ENCODE results near the gene INSYN1.

INSYN1 gene

DNA sequence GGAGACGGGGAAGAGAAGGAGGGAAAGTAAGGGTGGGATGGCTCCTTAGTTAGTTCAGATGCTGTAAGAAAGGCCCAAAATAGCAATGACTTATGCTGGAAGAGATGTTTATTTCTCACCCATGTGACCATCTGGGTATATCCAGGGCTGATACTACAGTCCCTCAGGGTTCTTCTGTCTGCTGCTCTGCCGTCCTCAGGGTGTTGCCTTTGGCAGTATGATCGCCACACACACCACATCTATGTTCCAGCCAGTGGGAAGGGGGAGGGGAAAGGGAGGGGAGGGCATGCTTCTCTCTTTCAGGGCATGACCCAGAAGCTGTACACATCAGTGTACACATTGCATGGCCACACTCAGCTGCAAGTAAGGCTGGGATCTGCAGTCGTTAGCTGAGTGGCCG is 58.7 kb downstream of the INSYN1 start:
- no peak for DNase-seq

DNA sequence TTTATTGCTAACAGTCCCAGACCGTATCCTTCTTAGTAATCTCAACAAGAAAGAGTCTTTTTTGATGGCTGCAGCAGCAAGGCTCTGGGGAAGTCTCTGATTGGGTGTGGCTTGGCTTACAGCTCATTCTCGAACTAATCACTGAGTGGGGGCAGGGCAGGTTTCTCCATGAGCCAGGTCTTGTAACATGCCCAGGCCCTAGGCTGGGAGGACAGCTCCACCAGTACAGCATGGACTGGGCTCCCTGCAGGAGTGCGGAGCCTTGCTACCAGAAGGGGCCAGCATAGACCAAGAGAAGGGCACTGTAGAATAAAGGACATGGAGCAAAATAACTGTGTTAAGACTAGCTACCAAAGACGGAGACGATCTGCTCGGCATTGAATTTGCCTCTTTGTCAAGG is 61.8 kb downstream of the INSYN1 start:
- peak in 18 of 56 donors; percentile 2 to 60 (median 28) for DNase-seq

DNA sequence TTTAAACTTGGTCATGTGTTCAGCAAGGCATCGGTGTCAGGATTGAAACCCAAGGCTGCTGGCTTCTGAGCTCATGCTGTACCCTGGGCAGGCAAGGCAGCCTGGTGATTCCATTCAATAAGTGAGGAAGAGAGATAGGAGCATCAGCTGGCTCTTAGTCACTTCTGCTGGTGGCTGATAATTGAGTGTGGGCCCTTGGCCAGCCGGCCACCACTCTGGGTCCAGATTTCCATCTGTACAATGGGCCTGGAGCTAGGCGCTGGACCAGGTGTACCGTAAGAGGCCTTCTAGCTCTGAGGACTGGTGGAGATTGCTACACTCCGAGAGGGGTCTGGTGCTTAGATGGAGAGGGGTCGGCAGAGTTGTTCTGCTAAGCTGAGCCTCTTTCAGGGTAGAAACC is 64.7 kb downstream of the INSYN1 start:
- DNase-seq: no peak

DNA sequence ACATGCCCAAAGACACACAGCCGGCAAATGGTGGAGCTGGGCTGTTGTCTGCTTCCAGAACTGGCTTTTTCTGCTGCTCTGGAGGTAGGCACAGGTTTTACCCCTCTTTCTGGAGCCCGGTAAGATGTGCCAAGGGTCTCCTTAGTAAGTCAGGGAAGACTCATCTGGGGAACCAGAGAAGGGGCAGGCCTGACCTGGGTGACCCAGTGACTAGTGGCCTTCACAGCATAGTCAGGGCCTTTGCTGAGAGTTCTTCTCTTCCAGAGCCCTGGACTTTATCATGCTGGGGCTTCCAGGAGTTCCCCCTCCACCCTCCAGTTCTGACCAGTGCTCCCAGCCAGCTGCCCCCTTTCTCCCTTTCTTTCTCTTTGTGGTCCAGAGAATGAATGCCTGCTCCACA is 65.8 kb downstream of the INSYN1 start:
- DNase-seq: no peak

DNA sequence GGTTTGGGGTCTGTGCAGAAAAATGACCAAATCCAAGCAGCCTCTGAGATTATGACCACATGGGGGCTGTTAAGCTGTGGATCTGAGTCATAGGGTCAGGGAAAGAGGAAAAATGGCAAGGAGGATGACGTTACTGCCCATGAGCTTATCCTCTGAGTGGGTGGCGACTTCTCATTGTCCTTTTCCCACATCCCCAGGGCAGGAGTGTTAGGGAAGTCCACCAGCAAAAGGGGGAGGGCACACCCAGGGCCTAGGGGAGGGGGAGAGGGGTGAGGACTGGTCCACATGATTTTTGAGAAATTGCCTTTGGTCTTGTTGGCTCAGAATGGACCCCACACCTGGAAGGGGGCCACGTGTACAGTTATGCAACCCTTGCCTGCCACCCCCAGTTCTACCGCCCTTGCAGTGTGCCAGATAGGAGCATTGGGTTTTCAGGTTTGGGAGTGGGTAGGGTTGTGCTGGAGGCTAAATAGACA is 66.3 kb downstream of the INSYN1 start:
- peak in 2 of 56 donors; percentile 19 to 23 for DNase-seq

DNA sequence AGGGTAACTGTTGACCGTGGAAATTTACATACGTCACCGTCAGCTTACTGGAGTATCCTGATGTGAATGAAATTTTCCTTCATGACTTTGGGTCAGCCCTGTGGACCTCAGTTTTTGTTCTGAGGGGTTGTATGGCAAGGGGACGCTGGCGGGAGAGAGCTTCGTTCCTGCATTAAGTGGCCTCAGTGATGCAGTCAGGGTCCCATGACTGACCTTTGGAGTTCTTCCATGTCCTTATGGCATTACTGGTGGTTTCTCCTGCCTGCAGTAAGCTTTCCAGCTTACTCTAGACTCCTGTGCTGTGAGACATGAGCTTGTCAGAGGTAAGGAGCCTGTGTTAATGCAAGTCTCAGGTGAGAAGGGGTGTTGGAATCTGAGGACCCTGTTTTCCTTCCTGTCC is 67.2 kb downstream of the INSYN1 start:
- no peak for DNase-seq

Measured in nucleus accumbens (tissue), 56 donors.